ENCODE results near the gene ROCK2.

ROCK2 gene

GRCh38 chr2:11161747-11162146 is 182.7 kb downstream of the ROCK2 start:
- no peak for TF ChIP-seq TAF1 (IDR thresholded peaks at IDR 0.05; ENCODE audit: low read depth)
- no peak for TF ChIP-seq USF1 (IDR thresholded peaks at IDR 0.05)
- TF ChIP-seq EP300 (IDR thresholded peaks at IDR 0.05; ENCODE audit: borderline replicate concordance): no peak
- no peak for TF ChIP-seq NFIC (IDR thresholded peaks at IDR 0.05)
- TF ChIP-seq CEBPB (IDR thresholded peaks at IDR 0.05): no peak
- no peak for TF ChIP-seq REST (IDR thresholded peaks at IDR 0.05; ENCODE audit: low read depth)
- TF ChIP-seq RAD21 (IDR thresholded peaks at IDR 0.05; ENCODE audit: low read depth): no peak
- no peak for TF ChIP-seq FOXM1 (IDR thresholded peaks at IDR 0.05; ENCODE audit: borderline replicate concordance, low read depth)
- no peak for TF ChIP-seq ZBTB7A (IDR thresholded peaks at IDR 0.05; ENCODE audit: low read depth)

GRCh38 chr2:11160731-11161455 is 183.5 kb downstream of the ROCK2 start:
- TF ChIP-seq USF1 (IDR thresholded peaks at IDR 0.05) (no peak), EP300 (IDR thresholded peaks at IDR 0.05; ENCODE audit: borderline replicate concordance) (no peak), RAD21 (IDR thresholded peaks at IDR 0.05; ENCODE audit: low read depth) (no peak), YY1 (IDR thresholded peaks at IDR 0.05; ENCODE audit: low read depth) (no peak), REST (IDR thresholded peaks at IDR 0.05; ENCODE audit: low read depth) (no peak), TCF12 (IDR thresholded peaks at IDR 0.05; ENCODE audit: low read depth) (no peak), TEAD4 (IDR thresholded peaks at IDR 0.05) (no peak), MAX (IDR thresholded peaks at IDR 0.05) (no peak), TAF1 (IDR thresholded peaks at IDR 0.05; ENCODE audit: low read depth) (no peak), FOXM1 (IDR thresholded peaks at IDR 0.05; ENCODE audit: borderline replicate concordance, low read depth) (no peak), NFIC (IDR thresholded peaks at IDR 0.05) (no peak), CEBPB (IDR thresholded peaks at IDR 0.05) (no peak), ZBTB7A (IDR thresholded peaks at IDR 0.05; ENCODE audit: low read depth) (no peak), EGR1 (IDR thresholded peaks at IDR 0.05) (no peak), CREB1 (IDR thresholded peaks at IDR 0.05; ENCODE audit: low read depth) (no peak)

GRCh38 chr2:11160256-11160655 is 184.2 kb downstream of the ROCK2 start:
- TF ChIP-seq EGR1 (IDR thresholded peaks at IDR 0.05) (no peak), CEBPB (IDR thresholded peaks at IDR 0.05) (no peak), USF1 (IDR thresholded peaks at IDR 0.05) (no peak), ZBTB7A (IDR thresholded peaks at IDR 0.05; ENCODE audit: low read depth) (no peak), NFIC (IDR thresholded peaks at IDR 0.05) (no peak), CREB1 (IDR thresholded peaks at IDR 0.05; ENCODE audit: low read depth) (no peak), EP300 (IDR thresholded peaks at IDR 0.05; ENCODE audit: borderline replicate concordance) (no peak), REST (IDR thresholded peaks at IDR 0.05; ENCODE audit: low read depth) (no peak), MAX (IDR thresholded peaks at IDR 0.05) (no peak), TEAD4 (IDR thresholded peaks at IDR 0.05) (no peak), FOXM1 (IDR thresholded peaks at IDR 0.05; ENCODE audit: borderline replicate concordance, low read depth) (no peak), TAF1 (IDR thresholded peaks at IDR 0.05; ENCODE audit: low read depth) (no peak), YY1 (IDR thresholded peaks at IDR 0.05; ENCODE audit: low read depth) (no peak), TCF12 (IDR thresholded peaks at IDR 0.05; ENCODE audit: low read depth) (no peak), RAD21 (IDR thresholded peaks at IDR 0.05; ENCODE audit: low read depth) (no peak)

Data from Ishikawa (cell line).